OCI-LY1 (cell line): ENCODE data around the gene HMGN2.

Experiments
- H2AFZ ChIP-seq: fragments of 200-600 bp; sonication (generic), shearing (Covaris generic); 2 replicates; pipeline ENCODE4 v1.6.0; 2014; ENCODE audit warnings: antibody characterized with exemption, mild to moderate bottlenecking, low read length
- H3F3A ChIP-seq: fragments of 200-600 bp; sonication (generic), shearing (Covaris generic); 2 replicates; pipeline ENCODE4 v1.6.0; 2014; ENCODE audit warnings: mild to moderate bottlenecking, antibody characterized with exemption, low read length, moderate library complexity; ENCODE audit not compliant: insufficient read depth
- H3K27ac ChIP-seq: fragments of 200-600 bp; sonication (generic); 2 replicates; pipeline ENCODE4 v1.5.1; 2014; ENCODE audit warnings: low read length, mixed run types, mild to moderate bottlenecking, low read depth; ENCODE audit not compliant: poor library complexity, severe bottlenecking
- H3K27me3 ChIP-seq: fragments of 200-600 bp; sonication (generic); 2 replicates; pipeline ENCODE4 v1.6.0; 2014; ENCODE audit warnings: antibody characterized with exemption, mild to moderate bottlenecking, low read length, moderate library complexity; ENCODE audit not compliant: insufficient read depth
- H3K36me3 ChIP-seq: fragments of 200-600 bp; sonication (generic); 2 replicates; pipeline ENCODE4 v1.6.1; 2014; ENCODE audit warnings: mild to moderate bottlenecking, antibody characterized with exemption, low read length, moderate library complexity, mixed read lengths; ENCODE audit not compliant: insufficient read depth
- H3K4me1 ChIP-seq: fragments of 200-600 bp; sonication (generic); 2 replicates; pipeline ENCODE4 v1.5.1; 2014; ENCODE audit warnings: mild to moderate bottlenecking, low read length, moderate library complexity; ENCODE audit not compliant: insufficient read depth, severe bottlenecking
- H3K4me2 ChIP-seq: fragments of 200-600 bp; sonication (generic), shearing (Covaris generic); 2 replicates; pipeline ENCODE4 v1.6.1; 2014; ENCODE audit warnings: low read length
- H3K4me3 ChIP-seq: fragments of 200-600 bp; sonication (generic); 2 replicates; pipeline ENCODE4 v1.5.1; 2014; ENCODE audit warnings: low read length, low read depth, mild to moderate bottlenecking, mixed read lengths; ENCODE audit not compliant: poor library complexity, severe bottlenecking
- H3K79me2 ChIP-seq: fragments of 200-600 bp; shearing (Covaris generic); 2 replicates; pipeline ENCODE4 v1.6.1; 2016; ENCODE audit warnings: mixed run types, low read length, mixed read lengths; ENCODE audit not compliant: insufficient read depth
- H3K9ac ChIP-seq: fragments of 200-600 bp; sonication (generic), shearing (Covaris generic); 2 replicates; pipeline ENCODE4 v1.6.1; 2014; ENCODE audit warnings: mild to moderate bottlenecking, low read length, mixed read lengths
- H3K9me2 ChIP-seq: fragments of 200-600 bp; sonication (generic), shearing (Covaris generic); 2 replicates; pipeline ENCODE4 v1.6.1; 2014; ENCODE audit warnings: low read depth, mild to moderate bottlenecking, low read length, mixed read lengths
- H3K9me3 ChIP-seq: fragments of 200-600 bp; shearing (Covaris generic); 2 replicates; pipeline ENCODE4 v1.6.1; 2014; ENCODE audit warnings: low read length, mixed read lengths
- H4K20me1 ChIP-seq: fragments of 200-600 bp; sonication (generic), shearing (Covaris generic); 2 replicates; pipeline ENCODE4 v1.6.0; 2016; ENCODE audit warnings: mild to moderate bottlenecking, low read length; ENCODE audit not compliant: insufficient read depth
- CTCF ChIP-seq: fragments of 200-600 bp; sonication (generic), shearing (Covaris generic); IDR thresholded peaks from 2 replicates; pipeline ENCODE4 v1.5.1; 2017; ENCODE audit warnings: mild to moderate bottlenecking, antibody characterized with exemption, low read length, moderate library complexity, mixed read lengths
- EZH2 ChIP-seq: fragments of 200-600 bp; sonication (generic), shearing (Covaris generic); IDR thresholded peaks from 2 replicates; pipeline ENCODE4 v1.8.0; 2017; ENCODE audit warnings: borderline replicate concordance, mixed run types, mild to moderate bottlenecking, antibody characterized with exemption, low read length, moderate library complexity, mixed read lengths

Gene HMGN2

DNA sequence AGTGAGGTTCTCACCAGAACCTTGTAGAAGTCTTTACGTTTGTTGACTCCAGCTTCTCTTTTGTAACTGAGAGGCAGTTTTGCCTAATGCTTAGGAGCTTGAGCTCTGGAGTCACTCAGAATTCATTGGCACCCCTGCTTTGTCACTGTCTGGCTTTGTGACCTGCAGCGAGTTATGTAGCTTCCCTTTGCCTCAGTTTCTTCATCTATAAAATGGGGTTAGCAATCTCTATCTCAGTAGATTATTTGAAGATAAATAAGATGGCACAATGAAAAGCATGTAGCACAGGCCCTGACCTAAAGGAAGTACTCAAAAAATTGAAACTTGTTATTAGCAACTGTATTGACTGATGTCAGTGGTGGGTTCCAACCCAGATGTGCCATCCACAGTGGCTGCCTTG is 32.0 kb upstream of the HMGN2 start:
- TF ChIP-seq CTCF (no peak), EZH2 (no peak)
- H3K4me2 ChIP-seq = no peak overlapping the region
- no peaks in the 10 kb centered on the region for H3F3A ChIP-seq
- H3K27me3 ChIP-seq = no peaks in the 10 kb centered on the region
- no peaks in the 10 kb centered on the region for H3K9me3 ChIP-seq
- no peak overlapping the region for H2AFZ ChIP-seq
- H3K4me1 ChIP-seq = no peaks in the 10 kb centered on the region
- peaks cover 76% of the 10 kb centered on the region for H3K36me3 ChIP-seq
- H3K9ac ChIP-seq = no peak overlapping the region
- H3K9me2 ChIP-seq = no peaks in the 10 kb centered on the region
- no peak overlapping the region for H3K27ac ChIP-seq
- no peaks in the 10 kb centered on the region for H3K79me2 ChIP-seq
- no peak overlapping the region for H3K4me3 ChIP-seq
- H4K20me1 ChIP-seq = no peaks in the 10 kb centered on the region

DNA sequence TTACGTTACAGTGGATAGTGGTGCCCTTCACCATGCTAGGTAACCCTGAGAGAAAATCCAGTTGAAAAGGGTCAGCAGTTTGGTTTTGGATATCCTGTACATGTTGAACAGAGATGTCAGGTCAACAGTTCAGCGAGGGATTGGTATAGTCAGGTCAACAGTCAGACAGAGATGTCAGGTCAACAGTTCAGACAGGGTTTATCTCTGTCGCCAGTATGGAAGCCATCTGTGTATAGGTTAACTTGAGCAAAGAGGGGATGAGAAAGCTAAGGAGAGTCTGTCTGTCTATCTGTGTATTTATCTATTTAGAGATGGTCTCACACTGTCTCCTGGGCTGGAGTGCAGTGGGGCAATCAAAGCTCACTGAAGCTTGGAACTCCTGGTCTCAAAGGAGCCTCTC is 22.4 kb upstream of the HMGN2 start:
- TF ChIP-seq EZH2 = no peak
- H4K20me1 ChIP-seq = no peaks in the 10 kb centered on the region
- no peaks in the 10 kb centered on the region for H3K79me2 ChIP-seq
- no peaks in the 10 kb centered on the region for H3K9me3 ChIP-seq
- H3K9me2 ChIP-seq = no peaks in the 10 kb centered on the region
- no peak overlapping the region for H2AFZ ChIP-seq
- H3K4me3 ChIP-seq = no peak overlapping the region
- no peaks in the 10 kb centered on the region for H3F3A ChIP-seq
- no peaks in the 10 kb centered on the region for H3K27me3 ChIP-seq
- H3K27ac ChIP-seq = no peak overlapping the region
- H3K36me3 ChIP-seq = peaks cover 64% of the 10 kb centered on the region
- no peak overlapping the region for H3K4me2 ChIP-seq
- no peaks in the 10 kb centered on the region for H3K4me1 ChIP-seq
- H3K9ac ChIP-seq = no peak overlapping the region

- no peak overlapping the region for H3K4me2 ChIP-seq
- no peaks in the 10 kb centered on the region for H4K20me1 ChIP-seq
- no peaks in the 10 kb centered on the region for H3F3A ChIP-seq
- TF ChIP-seq EZH2 (no peak), CTCF (no peak)
- no peaks in the 10 kb centered on the region for H3K9me2 ChIP-seq
- H3K4me3 ChIP-seq = no peak overlapping the region
- no peaks in the 10 kb centered on the region for H3K4me1 ChIP-seq
- no peak overlapping the region for H3K27ac ChIP-seq
- H3K79me2 ChIP-seq = no peaks in the 10 kb centered on the region
- H3K9me3 ChIP-seq = no peaks in the 10 kb centered on the region
- H3K9ac ChIP-seq = no peak overlapping the region
- no peak overlapping the region for H2AFZ ChIP-seq
- no peaks in the 10 kb centered on the region for H3K27me3 ChIP-seq
- peaks cover 67% of the 10 kb centered on the region for H3K36me3 ChIP-seq
Measured at GRCh38 chr1:26450908-26451307, 21.3 kb upstream of the HMGN2 start.

DNA sequence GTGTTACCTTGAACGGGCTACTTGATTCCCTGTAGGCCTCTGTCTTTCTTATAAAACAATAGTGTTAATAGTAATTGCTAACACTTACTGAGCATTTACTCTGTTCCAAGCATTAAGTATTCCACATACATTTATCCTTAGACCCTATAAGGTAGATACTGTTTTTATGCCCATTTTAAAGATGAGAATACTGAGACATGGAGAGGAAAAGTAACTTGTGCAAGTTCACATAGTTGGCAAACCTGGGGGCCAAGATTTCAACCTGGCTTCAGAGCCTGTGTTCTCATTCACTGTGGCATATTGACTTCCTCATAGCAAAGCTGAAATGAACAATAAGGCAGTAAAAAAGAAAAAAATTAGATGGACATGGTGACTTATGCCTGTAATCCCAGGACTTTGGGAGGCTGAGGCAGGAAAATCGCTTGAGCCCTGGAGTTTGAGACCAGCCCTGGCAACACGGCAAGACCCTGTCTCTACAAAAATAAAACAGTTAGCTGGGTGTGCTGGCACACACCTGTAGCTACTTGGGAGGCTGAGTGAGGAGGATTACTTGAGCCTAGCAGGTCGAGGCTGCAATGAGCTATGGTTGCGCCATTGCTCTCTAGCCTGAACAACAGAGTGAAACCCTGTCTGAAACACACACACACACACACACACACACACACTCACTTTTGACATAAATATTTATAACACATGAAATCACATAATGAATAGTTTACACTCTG is 19.6 kb upstream of the HMGN2 start:
- Histone ChIP-seq H3K27me3 (no peaks in the 10 kb centered on the region), H3K4me2 (no peak overlapping the region), H3F3A (no peaks in the 10 kb centered on the region), H3K4me1 (no peaks in the 10 kb centered on the region), H3K9me3 (no peaks in the 10 kb centered on the region), H3K79me2 (no peaks in the 10 kb centered on the region), H3K9ac (no peak overlapping the region), H3K36me3 (peaks cover 53% of the 10 kb centered on the region), H3K27ac (no peak overlapping the region), H3K9me2 (no peaks in the 10 kb centered on the region), H2AFZ (no peak overlapping the region), H4K20me1 (no peaks in the 10 kb centered on the region), H3K4me3 (no peak overlapping the region)
- TF ChIP-seq CTCF (no peak), EZH2 (no peak)
